GM19023 (cell line): Measurements from ENCODE around the gene MCC.

ENCODE experiments used
- ATAC-seq: cut with Tn5 transposase; IDR thresholded peaks from one replicate; pipeline ENCODE4 v1.9.1; 2021; ENCODE audit warnings: mild to moderate bottlenecking, moderate library complexity; ENCODE audit not compliant: unreplicated experiment

MCC gene

GRCh38 chr5:113156271-113156877 is 331.9 kb downstream of the MCC start:
- no peak for ATAC-seq

GRCh38 chr5:113153512-113154097 is 334.6 kb downstream of the MCC start:
- ATAC-seq, result no peak

- ATAC-seq, result no peak
Measured at GRCh38 chr5:113152380-113152740, 335.9 kb downstream of the MCC start.

GRCh38 chr5:113151641-113152379 is 336.4 kb downstream of the MCC start:
- ATAC-seq, result no peak

GRCh38 chr5:113150821-113151220 is 337.4 kb downstream of the MCC start:
- ATAC-seq, result no peak

- ATAC-seq, result no peak
Measured at GRCh38 chr5:113150221-113150620, 338.0 kb downstream of the MCC start.

GRCh38 chr5:113147537-113147936 is 340.7 kb downstream of the MCC start:
- ATAC-seq, result no peak

GRCh38 chr5:113147101-113147508 is 341.1 kb downstream of the MCC start:
- ATAC-seq, result no peak

- no peak for ATAC-seq
Measured at GRCh38 chr5:113145757-113146387, 342.4 kb downstream of the MCC start.

- ATAC-seq, result no peak
Measured at GRCh38 chr5:113142186-113142585, 346.1 kb downstream of the MCC start.

GRCh38 chr5:113140837-113141671 is 347.2 kb downstream of the MCC start:
- ATAC-seq, result no peak

- no peak for ATAC-seq
Measured at GRCh38 chr5:113133211-113133975, 354.9 kb downstream of the MCC start.

- no peak for ATAC-seq
Measured at GRCh38 chr5:113132564-113132963, 355.7 kb downstream of the MCC start.

GRCh38 chr5:113128641-113129330 is 359.5 kb downstream of the MCC start:
- ATAC-seq, result no peak

- no peak for ATAC-seq
Measured at GRCh38 chr5:113128082-113128481, 360.2 kb downstream of the MCC start.

GRCh38 chr5:113127021-113127420 is 361.2 kb downstream of the MCC start:
- ATAC-seq, result no peak

GRCh38 chr5:113125371-113125770 is 362.9 kb downstream of the MCC start:
- no peak for ATAC-seq

GRCh38 chr5:113124914-113125313 is 363.3 kb downstream of the MCC start:
- ATAC-seq, result no peak

GRCh38 chr5:113124265-113124664 is 364.0 kb downstream of the MCC start:
- no peak for ATAC-seq

- ATAC-seq, result no peak
Measured at GRCh38 chr5:113123618-113124017, 364.6 kb downstream of the MCC start.
